ENCODE measurements around the gene E2F2.
"Not testable (repeated sequence)": the region's sequence is repeated elsewhere in the genome, so short reads cannot be mapped to it uniquely, and the experiment has no call there.

Gene E2F2

GRCh38 chr1:23522244-23522982 is 8.6 kb downstream of the E2F2 start:
- no peak for DNase-seq

- no peak for DNase-seq
These were observed 9.4 kb downstream of the E2F2 start for GRCh38 chr1:23521588-23521987.

- DNase-seq, result no peak
These were observed 13.5 kb downstream of the E2F2 start for GRCh38 chr1:23517581-23517980.

DNA sequence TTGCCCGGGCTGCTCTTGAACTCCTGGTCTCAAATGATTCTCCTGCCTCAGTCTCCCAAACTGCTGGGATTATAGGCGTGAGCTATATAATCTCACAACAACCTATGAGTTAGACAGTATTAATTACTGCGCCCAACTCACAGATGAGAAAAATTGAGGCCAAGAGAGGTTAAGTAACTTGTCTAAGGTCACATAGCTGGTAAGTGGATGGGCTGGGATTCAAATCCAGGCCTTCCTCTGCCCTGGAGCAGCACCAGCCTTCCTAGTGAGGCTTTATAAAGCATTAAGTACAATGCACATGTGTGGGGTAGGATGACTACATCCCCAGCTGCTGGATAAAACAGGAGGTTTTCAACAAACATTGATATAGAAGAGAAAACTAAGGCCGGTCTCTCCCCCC is 15.1 kb downstream of the E2F2 start:
- DNase-seq, result no peak

- no peak for DNase-seq
These were observed 16.8 kb downstream of the E2F2 start for GRCh38 chr1:23514111-23514679.

DNA sequence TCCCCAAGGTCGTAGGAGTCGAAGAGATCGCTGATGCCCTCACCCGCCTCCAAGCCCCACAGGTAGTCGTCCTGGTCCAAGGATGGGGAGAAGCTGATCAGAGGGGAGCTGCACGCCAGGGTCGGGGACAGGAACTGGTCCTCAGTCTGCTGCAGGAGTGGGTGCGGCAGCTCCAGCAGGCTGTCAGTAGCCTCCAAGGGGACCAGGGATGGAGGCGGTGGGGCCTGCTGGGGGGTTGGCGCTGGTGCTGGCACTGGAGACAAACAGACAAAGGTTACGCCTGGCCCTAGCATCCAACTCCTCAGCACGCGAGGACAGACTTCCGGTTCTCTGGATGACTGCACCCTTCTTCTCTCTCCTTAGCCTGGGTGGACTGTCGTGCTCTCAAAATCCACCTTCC is 21.1 kb downstream of the E2F2 start:
- no peak for DNase-seq

DNA sequence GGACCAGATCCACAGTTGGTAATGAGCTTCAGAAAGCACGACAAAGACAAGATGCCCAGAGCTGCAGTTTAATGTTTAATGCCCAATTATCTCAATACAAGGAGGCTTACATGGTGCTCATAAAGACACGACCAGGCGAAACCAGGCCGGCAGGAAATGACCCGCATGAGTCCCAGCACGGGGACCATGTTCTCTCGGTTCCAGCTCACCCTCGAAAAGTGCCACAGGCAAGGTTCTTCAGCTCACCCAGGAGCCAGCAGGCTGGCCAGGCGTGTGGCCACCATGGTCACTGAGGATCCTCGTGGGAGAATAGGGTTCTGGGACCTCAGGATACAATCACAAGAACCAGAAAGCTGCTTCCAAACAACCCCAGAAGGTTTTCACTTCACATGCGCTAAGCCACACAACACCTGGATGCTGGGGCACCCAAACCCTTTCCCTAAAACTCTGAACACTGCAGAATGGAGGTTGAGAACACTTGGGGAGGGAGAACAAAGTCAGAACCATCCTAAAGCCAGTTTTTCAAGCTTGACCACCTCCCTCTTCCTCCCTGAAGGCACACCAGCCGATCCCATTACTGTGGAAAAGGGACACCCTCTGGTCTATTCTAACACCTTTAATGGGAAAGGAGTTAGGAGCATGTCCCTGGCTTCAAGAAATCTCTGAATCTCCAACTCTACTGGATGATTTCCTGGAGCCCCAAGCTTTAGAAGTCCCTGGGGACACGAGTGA is 24.5 kb downstream of the E2F2 start:
- DNase-seq, result no peak

DNA sequence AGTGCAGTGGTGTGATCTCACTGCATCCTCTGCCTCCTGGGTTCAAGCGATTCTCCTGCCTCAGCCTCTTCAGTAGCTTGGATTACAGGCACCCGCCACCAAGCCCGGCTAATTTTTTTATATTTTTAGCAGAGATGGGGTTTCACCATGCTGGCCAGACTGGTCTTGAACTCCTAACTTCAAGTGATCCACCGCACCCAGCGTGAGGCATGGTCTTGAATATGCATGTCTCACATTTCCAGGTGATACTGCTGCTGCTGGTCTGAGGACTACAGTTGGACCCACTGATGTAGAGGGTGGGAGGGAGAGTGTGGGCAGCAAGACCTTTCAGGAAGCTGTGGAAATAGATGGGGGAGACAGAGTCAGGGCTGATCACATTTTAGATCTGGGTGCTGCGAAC is 25.2 kb downstream of the E2F2 start:
- no peak for DNase-seq

- DNase-seq, result not testable (repeated sequence)
These were observed 26.9 kb downstream of the E2F2 start for GRCh38 chr1:23504156-23504555.

DNA sequence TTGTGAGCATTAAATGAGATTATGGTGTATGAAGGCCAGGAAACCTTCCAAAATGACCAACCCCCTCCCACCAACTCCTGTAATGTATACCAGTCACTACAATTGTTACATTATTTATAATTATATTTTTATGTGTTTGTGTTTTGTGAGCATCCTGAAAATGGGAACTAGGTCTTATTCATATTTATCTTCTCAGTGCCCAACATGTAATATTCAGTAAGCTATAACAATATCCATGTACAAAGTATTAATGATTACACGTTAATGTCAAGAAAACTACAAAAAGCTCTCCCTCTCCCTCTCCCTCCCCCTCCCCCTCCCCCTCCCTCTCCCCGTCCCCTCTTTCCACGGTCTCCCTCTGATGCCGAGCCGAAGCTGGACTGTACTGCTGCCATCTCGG is 28.1 kb downstream of the E2F2 start:
- DNase-seq, result no peak

DNA sequence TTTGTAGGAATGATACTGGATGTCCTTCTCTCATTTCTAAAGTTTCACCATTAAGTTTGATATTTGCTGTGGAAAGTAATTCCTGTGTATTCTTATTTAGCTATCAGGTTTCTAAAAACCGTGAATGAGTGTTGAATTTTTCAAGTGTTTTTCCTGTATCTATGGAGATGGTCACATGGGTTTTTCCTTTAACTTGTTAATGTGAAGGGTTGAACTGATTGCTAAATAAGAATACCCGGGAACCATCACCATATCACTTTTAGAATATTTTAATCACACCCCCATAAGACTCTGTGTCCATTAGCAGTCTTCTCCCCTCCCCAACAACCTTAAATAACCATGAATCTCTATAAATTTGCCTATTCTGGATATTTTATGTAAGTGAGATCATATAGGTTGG is 30.6 kb downstream of the E2F2 start:
- no peak for DNase-seq

DNA sequence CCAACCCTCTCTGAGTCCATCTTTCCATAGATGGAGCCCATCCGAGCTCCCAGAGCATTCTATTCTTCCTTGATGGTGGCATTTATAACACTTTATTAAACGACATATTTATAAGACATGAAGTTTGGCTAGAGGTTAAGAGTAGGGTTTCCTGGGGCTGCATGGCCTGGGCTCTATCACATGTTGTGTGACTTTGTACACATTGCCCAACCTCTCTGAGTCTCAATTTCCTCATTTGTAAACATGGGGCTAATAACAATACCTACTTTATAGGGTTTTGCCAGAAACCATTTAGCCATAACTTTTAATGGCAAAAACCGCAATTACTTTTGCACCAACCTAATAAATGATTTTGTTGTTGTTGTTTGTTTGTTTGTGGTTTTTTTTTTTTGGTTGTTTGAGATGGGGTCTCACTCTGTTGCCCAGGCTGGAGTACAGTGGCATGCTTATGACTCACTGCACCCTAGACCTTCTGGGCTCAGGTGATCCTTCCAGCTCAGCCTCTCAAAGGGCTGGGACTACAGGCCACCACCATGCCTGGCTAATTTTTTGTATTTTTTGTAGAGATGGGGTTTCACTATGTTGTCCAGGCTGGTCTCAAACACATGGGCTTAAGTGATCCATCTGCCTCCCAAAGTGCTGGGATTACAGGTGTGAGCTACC is 33.1 kb downstream of the E2F2 start:
- no peak for DNase-seq

DNA sequence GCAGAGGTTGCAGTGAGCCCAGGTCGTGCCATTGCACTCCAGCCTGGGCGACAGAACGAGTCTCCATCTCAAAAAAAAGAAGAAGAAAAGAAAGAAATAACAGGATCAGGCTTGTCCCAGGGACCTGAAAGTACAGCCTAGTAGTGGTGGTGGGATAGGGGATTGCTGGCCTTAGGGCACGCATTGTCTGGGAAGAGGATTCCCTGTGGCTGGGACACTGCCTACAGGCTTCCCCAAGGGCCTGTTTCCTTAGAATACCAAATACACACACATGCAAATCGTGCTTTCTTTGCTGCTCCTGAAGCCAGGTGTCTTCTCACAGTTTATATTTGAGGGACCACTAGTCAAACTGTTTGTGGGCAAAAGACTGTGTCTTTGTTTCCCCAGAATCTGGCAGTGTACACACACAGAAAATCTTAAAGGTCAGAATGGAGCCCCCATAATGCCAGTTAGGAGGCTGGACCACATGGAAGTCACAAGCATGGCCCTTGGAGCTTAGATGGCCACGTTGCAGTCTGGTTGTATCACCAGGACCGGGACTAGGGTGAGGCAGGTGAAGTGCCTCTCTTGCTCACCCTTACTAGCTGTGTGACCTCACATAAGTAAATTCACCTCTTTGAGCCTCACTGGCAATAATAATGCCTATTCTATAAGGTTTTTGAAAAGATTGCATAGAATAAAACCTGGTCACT is 34.4 kb downstream of the E2F2 start:
- DNase-seq, result no peak

DNA sequence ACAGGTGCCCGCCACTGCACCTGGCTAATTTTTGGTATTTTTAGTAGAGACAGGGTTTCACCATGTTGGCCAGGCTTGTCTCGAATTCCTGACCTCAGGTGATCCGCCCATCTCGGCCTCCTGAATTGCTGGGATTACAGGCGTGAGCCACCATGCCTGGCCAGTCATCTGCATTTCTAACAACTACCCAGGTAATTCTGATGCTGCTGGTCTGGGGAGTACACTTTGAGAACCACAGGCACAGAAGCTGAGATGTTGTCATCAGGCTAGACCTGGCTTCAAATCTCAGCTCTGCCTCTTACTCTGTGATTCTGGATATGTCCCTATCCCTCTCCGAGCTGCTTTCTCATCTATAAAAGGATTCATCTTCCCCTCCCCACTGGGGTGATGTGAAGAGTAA is 36.2 kb downstream of the E2F2 start:
- DNase-seq, result not testable (repeated sequence)

GRCh38 chr1:23492776-23493175 is 38.3 kb downstream of the E2F2 start:
- not testable (repeated sequence) for DNase-seq

GRCh38 chr1:23492132-23492720 is 38.8 kb downstream of the E2F2 start:
- DNase-seq, result no peak

DNA sequence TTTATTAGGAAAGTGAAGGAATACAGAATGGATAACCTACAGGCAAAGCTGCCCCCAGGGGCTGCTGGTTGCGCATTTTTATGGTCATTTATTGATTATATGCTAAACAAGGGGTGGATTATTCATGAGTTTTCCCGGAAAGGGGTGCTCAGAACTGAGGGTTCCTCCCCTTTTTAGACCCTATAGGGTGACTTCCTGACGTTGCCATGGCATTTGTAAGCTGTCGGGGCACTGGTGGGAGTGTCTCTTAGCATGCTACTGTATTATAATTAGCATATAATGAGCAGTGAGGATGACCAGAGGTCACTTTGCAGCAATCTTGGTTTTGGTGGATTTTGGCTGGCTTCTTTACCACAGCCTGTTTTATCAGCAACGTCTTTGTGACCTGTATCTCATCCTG is 41.2 kb downstream of the E2F2 start:
- no peak for DNase-seq

GRCh38 chr1:23485002-23485332 is 46.1 kb downstream of the E2F2 start:
- DNase-seq, result no peak

- no peak for DNase-seq
These were observed 46.6 kb downstream of the E2F2 start for GRCh38 chr1:23484253-23485001.

GRCh38 chr1:23483321-23484252 is 47.4 kb downstream of the E2F2 start, which contains the start of gene ASAP3:
TSS of gene ASAP3 (minus strand) at chr1:23484179. CDS start at chr1:23484133, 46 bp downstream.
- DNase-seq, result no peak

DNA sequence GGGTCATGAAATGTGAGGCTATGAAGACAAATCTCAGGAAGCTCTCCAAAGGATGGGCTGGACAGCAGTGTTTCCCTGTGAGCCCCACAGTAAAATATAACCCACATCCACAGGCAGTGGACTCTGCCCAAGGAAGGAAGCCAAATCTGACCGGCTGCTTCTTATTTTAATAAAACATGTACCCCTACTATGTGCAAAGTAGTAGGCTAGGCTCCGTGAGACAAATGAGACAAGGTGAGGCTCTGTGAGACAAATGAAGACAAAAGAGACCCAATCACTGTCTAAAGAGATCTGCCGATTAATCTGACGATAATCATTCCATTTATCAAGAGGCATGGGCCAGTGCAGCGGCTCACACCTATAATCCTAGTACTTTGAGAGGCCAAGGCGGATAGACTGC is 49.1 kb downstream of the E2F2 start:
- DNase-seq, result no peak

Data from NK-92 treated with Interleukin-12 subunit alpha and Interleukin-12 subunit beta, amount 100 ng/mL, for 24 hours (cell line).